ENCODE measurements around the gene ZFAND3.

DNA sequence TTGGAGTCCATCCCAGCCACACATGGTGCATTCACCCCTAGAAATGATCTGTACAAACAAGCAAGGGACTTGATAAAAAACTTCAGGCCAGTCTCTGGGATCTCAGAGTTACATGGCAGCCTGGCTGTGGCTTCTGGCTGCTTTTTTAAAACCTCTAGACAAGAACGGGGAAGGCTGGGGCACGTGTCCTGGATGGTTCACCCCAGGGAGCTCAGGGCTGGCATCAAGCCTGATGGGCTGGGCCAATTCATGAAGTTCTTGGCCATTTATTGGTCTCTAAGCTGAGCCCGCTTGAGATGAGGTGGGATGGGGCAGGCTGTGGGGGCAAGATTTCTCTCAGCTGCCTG lies 10.4 kb upstream of the ZFAND3 start:
- TF ChIP-seq, protein P1, sequence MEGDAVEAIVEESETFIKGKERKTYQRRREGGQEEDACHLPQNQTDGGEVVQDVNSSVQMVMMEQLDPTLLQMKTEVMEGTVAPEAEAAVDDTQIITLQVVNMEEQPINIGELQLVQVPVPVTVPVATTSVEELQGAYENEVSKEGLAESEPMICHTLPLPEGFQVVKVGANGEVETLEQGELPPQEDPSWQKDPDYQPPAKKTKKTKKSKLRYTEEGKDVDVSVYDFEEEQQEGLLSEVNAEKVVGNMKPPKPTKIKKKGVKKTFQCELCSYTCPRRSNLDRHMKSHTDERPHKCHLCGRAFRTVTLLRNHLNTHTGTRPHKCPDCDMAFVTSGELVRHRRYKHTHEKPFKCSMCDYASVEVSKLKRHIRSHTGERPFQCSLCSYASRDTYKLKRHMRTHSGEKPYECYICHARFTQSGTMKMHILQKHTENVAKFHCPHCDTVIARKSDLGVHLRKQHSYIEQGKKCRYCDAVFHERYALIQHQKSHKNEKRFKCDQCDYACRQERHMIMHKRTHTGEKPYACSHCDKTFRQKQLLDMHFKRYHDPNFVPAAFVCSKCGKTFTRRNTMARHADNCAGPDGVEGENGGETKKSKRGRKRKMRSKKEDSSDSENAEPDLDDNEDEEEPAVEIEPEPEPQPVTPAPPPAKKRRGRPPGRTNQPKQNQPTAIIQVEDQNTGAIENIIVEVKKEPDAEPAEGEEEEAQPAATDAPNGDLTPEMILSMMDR (IDR thresholded peaks at IDR 0.05) = no peak
- TF ChIP-seq POLR2A (IDR thresholded peaks at IDR 0.05) (no peak), POLR2AphosphoS5 (IDR thresholded peaks at IDR 0.05) (no peak), EP300 (IDR thresholded peaks at IDR 0.05) (no peak)
